CD4-positive, alpha-beta T cell treated with Interleukin-15 for 1 hour (primary cell): ENCODE data around the gene CNTFR.

ENCODE experiments used
- DNase-seq: peaks from one replicate; pipeline ENCODE4 v3.0.0-alpha.2; 2020

CNTFR gene

DNA sequence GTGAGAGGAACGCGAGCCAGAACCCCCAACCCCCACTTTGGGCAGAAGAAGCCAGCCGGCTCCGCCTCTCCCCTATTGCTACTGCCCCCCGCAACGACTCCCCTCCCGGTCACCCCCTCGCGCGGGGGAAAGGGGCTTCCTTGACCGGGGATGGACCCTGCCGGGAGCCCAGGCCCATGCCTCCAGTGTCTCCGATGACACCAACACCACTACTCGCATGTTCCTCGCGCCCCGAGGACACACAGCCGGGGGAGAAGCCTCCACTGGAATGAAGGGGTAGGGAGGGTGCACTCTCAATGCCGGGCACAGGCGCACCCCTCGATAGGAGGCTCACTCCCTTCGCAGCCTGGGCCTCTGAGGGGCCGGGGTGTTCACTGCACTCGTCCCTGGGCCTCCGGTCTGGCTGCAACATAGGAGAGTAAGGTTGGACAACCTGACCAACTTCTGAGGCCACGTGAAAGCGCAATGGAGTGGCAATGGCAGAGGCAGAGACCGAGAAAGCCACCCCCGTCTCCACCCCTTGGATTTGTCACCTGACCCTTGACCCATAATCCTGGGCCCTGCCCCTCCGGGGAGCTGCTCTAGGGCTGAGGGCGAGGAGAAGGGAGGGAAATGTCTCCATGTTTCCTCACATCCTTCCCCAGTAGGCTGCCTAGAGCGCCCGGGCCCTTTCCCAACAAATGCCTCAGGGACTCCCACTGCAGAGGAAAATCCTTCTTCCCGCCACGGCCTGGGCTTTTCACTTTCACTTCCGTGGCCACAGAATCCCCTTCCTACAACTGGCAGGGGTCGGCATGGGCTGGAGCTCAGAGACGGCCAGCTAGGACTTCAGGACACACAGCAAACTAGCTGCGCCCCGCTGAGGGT lies 1.1 kb upstream of the CNTFR start:
- DNase-seq, result no peak

DNA sequence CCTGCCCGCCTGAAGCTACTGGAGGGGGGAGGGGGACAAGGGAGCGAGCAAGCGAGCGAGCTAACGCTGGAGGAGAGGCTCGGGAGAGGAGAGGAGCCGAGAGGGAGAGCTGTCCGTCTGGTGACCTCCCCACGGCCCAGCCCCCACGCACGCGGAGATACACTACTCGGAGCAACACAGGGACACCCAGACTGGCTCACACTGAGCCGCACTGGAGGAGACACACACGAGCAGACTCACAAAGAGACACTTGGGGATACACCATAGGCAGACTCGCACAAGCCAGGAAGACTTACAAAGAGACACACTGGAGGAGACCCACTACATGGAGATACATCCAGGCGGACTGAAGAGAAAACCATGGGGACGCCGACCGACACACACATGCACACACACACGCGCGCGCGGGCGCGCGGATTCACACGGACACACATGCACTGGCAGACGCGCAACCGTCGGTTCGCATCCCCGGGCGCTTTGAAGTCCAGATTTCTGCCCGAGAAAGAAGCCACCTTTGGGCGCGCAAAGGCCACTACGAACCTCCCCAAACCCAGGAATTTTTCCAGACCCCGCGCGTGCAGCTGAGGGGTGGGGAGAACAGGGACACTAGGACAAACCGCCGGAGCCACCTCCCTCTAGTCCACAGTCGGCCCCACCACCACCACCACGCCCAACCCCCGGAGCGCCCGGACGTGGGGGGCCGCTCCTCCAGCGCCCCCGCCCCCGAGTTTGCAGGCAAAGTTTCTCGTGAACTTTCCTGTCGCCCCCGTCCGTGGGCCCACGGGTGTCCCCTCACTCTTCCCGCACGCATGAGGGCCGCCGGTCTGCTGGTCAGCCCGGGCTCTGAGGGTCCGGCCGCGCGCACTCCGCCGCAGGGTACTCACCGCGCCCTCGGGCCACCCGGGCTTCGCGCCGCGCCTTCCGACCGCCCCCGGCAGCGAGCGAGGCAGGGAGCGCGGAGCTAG lies 571 bp downstream of the CNTFR start:
- no peak for DNase-seq

DNA sequence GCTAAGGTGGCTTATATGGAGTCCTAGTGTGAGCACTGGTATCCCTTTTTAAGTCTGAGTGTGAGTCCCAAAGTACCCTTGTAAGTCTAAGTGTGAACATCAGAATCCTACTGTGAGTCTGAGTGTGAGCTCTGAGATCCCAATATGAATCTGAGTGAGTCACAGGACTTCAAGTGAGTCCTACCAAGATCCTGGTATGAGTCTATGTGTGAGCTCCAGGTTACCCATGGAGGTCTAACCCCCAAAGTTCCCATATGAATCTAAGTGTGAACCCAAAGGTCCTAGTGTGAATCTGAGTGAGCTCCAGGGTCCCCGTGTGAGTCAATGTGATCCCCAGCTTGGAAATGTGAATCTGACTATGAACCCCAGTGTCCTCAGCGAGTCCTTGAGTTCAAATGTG lies 2.3 kb downstream of the CNTFR start:
- no peak for DNase-seq

DNA sequence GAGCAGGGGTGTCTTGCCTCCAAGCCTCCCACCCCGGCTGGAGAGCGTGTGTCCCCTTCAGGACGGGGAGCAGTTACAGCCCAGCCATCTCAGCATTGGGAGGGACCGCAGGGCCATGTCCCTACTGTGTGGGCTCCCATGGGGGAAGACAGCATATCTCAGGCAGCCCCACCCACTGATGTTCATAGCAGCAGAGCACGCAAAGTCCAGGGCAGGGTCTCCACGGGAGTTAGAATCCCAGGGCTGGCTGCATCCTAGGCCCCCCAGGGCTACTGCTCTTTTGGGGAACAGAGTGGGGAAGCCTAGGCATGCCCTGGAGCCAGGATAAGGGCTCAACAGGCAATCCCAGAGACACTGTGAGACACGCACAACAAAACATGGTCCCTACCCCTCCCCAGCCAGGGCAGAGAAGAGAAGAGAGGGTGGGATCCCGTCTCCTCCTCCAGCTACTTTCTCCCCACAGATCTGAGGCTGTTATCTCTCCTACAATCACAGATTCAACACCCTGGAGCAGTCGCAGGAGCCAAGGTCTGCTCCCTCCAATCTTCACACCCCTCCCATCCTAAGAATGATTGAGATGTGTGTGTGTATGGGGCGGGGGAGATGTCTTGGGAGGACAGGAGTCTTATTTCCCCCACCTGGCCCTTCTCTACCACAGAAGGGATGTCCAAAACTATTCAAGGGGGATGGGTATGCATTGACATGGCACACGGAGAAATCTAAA lies 3.4 kb downstream of the CNTFR start:
- no peak for DNase-seq

DNA sequence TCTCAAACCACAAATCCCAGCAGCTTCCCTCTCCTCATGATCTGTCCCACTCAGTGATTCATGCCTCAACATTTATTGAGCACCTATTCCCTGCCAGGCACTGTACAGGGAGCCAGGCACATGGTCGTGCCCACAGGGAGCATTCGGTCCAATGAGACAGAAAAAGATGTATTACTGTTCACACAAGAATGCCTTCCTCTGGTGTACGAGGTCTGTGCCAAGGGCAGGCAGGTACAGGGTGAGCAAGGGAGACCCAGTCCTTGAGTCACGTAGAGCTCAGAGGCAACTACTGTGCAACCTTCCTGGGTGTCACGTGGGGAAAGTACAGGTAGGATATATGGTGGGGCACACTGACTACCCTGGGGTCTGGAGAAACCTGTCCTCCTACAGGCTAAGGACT lies 4.6 kb downstream of the CNTFR start:
- no peak for DNase-seq

DNA sequence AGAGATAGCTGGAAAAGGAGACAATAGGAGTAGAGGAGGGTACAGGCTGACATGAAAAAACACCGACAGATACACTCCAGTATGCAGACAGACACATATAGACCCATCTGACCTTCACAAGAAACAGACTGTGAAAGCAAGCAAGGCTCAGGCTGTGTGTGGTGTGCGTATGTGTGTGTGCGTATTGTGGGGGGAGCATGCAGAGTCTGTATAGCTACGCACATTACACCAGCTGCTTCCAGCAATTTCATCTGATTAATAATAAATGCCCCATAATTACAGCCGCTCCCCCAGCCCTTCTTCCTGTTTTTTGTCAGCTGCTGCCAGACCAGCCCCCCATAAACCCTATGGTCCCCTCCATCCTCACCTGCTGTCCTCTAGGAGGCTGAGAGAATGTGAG lies 6.7 kb downstream of the CNTFR start:
- no peak for DNase-seq

DNA sequence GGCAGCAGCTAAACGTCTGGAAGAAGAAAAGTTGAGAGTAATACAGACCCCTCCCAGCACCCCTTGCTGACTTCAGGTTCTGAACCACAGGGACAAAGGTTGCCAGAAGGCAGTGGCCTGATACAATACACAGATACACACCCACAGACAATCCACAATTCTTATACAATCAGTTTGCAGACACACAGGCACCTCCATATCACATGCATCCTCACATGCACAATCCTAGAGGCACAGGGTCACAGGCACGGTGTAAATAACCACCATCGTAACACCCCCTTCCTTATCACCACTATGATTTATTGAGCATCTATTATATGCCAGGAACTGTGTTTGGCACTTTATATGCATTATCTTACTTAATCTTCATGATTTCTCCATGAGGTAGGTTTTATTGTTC lies 8.2 kb downstream of the CNTFR start:
- no peak for DNase-seq

DNA sequence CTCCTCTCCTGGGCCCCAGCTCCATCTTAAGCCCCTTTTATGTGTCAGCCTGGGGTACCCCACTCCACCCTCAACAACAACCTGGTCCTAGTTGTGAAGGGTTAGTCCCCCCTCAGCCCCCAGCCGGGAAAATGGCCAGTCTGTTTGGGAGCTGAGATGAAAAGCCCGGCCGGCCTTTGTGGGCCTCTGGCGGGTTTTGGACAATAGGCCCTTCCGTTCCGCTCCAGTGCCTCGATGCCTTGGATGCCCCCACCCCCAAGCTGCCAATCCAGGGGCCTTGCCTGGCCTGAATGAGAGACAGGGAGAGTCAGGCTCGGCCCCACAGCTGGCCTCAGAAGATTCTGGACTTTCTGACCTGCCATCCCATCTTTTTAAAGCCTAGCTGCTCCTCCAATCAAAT lies 9.2 kb downstream of the CNTFR start:
- no peak for DNase-seq

DNA sequence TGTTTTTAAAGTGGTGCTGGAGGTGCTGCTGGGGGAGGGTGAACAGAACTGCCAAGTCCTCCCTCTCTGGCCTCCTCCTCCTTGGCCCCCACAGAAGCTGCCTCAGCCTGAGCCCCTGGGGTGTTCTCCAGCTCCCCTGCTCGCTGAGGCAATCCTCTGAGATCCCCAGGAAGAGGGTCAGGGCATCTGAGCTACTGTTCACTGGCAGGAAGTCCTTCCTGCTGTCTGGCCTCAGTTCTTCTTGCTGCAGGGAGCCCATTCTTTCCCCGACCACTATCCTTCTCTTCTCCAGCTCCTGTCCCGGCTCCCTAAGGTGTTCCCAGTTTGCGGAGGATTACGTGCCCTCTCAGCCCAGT lies 9.7 kb downstream of the CNTFR start:
- DNase-seq, result no peak

DNA sequence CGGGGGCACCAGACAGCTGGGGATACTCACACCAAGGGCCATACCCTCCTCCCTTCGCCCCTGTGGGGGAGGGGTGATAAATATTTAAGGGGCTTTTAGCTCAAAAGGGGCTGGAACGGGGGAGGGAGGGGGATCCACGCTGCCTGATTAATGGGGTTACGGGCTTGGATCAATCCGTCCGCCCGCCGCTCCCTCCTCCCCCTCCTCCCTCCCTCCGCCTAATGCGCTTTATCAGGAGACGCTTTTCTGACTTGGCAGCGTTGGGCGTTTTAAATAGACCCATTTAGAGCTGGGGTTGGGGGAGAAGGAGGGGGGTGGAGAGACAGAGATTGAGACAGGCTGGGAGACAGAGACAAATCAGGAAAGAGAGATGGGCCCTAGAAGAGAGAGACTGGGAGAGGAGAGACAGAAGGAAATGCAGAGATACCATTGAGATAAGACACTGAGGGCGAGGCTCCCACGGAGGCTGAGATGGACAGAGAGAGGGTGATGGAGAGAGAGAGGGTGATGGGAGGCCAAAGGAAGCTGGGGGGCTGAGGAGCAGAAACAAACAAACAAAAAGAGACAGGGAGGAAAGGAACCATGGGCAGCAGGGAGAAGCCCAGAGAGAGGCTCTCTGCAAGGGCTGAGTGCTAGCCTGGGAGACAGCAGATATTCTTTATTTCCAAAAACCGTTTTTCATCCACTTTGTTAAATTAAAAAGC lies 10.3 kb downstream of the CNTFR start:
- DNase-seq, result no peak

DNA sequence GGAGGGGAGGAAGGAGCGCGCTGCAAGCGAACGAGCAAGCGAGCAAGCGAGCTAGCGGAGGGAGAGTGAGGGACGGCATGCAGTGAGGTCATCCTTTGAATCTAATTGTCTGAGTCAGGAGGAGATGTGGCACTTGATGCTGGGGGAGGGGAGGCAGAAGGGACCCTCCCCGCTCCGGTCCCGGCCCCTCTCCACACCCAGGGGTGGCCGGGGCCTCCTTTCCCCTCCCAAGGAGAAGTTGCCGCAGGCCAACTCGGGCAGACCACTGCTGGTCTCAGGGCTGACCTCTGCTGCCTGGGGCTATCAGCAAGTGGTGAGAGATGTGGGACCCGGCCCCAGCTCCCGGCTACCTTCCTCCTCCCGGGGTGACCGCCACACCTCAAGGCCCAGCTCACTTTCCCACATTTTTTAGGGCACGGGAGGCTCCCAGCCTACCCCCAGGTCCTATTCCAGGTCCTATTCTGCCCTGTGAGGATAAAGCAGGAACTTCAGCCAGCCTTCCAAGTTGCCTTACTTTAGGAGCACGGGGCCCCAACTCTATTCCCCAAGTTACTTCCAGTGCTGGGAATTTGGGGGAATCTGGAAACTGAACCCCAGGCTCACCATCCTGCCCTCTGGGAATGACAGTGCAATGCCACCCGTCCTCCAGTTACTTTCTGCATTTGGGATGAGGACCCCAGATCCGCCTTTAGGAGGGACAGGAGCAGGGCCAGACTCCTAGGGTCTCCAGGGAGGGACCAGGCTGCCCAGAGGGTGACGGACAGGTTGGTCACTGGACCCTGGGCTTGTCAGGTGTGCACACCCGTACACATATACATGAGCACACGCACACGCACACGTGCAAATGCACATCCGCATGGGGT lies 11.1 kb downstream of the CNTFR start:
- no peak for DNase-seq

DNA sequence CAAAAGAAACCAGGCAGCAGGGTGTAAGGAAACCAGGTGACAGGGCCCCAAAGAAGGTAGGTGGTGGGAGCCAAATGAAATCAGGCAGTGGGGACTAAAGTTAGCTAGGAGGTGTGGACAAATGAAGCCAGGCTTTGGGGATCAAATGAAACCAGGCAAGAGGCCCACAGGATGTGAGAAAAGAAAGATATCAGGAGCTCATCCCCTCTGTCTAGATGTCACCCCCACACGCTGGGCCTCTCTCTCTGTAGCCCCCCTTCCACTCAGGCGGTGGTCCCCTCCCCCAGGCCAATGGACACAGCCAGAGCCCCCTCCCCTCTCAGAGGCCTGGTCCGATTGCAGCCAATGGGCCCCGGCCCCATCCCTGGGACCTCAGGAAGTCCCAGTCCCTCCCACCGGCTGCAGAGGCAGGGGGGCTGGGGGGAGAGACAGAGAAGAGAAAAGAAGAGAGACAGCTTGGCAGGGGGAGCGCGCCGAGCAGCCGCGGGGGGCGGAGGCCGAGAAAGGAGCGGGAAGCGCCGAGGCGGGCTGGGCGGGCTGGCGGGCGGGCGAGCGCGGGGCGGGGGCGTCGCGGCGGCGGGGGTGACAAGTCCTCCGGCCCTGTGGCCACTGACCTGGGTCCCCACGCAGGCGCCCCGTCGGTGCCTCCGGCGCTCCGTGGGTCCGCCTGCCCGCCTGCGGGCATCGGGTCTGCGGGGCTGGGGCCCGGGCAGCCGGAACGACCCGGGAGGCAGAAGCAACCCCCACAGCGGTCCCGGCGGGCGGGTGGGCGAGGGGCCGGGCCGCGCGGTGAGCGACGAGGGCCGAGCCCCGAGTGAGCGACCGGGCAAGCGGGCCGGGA lies 11.9 kb downstream of the CNTFR start:
- DNase-seq, result no peak

DNA sequence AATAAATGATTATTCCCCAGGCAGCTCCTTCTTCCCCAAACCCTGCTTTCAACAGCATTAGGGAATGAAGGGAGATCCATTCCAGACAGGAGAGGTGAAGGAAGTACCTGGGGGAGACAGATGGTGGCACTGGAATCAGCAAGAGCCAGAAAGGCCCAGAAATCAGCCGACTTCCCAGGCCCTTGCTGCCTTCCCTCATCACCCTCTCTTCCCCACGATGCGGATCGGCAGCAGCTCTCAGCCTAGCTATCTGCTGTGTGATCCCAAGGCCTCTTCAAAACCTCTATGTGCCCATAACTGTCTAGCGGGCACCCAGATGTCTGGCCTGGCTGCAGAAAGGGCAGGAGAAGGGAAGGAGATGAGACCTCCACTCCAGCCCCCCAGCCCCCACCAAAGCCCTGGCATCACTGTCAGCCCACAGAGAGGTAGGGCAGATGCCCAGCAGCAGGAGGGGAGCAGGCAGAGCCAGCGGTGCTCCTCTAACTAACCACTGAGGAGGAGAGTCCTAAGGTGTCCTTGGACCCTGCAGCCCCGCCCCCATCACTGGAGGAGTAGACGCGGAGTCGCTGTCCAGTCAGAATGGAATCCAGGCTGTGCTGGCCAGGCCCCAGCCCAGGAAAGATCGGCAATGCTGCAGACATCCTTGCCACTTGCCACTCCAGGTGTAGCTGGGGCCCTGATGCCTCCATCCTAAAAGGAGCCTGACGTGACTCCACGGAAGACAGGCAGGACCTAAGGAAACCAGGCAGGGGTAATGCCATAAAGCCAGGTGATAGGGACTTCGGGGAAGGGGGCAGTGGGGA lies 12.7 kb downstream of the CNTFR start:
- no peak for DNase-seq

DNA sequence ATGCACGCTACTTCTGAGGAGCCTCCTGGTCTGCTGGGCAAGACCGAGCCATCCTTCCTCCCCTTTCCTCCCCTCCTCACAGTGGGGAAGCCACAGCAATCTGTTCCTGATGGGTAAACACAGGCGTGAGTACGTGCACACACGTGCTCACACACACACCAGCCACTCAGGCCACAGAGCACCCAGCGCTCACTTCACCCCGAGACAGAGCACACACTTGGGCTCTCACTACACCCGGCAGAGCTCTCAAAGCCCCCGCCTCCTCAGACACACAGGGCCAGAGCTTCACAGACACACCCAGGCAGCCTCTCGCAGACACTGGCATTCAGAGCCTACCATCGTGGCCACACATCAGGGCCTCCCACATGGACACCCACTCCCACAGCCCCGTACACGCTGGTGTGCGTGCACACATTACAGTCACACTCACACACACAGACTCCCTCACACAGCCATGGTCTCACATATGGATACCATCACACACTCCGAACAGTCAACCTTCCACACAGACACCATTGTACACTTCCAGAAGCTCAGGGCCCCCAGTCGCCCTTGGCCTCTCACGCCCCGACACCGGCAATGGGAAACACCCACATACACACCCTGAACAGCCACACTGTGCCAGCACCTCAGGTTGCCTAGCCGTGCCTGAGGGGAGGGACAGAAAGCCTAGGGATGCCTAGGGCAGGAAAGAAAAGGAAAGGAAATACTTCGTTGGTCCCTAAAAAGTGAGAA lies 13.5 kb downstream of the CNTFR start:
- no peak for DNase-seq

DNA sequence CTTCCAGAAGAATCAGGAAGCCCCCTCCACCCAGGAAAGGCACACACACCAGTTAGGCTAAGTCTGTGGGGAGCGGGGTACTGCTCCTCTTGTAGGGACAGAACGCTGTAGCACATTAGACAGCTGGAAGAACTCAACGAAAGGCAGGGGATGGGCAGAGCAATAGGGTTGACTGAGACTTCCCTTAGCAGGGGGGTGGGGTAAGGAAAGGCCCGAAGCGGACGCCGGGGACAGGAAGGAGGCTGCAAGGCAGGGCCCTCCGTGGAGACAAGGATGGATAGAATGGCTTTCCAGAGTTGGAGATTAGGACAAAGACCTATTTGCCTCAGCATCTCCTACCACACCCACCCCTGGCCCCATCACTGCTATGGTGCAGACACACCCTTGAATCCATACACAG lies 14.3 kb downstream of the CNTFR start:
- DNase-seq, result no peak

DNA sequence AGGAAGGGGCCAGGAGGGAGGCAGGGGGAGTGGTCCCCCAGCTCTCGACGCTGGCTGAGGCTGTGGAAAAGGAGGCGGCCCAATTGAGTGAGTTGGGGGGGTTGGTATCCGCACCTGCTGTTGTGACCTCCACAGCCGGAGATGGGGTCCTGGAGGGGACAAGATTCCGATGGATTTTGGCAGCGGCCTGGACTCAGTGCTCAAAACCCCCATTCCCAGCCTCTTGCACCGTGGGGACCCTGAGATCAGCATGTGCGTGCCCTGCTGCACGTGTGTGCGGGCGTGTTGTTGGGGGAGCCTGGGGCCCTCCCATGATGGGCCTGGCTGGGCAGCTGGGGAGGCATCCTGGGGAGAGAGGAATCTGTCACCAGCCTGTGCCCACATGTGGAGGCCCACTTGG lies 15.0 kb downstream of the CNTFR start:
- DNase-seq, result no peak

DNA sequence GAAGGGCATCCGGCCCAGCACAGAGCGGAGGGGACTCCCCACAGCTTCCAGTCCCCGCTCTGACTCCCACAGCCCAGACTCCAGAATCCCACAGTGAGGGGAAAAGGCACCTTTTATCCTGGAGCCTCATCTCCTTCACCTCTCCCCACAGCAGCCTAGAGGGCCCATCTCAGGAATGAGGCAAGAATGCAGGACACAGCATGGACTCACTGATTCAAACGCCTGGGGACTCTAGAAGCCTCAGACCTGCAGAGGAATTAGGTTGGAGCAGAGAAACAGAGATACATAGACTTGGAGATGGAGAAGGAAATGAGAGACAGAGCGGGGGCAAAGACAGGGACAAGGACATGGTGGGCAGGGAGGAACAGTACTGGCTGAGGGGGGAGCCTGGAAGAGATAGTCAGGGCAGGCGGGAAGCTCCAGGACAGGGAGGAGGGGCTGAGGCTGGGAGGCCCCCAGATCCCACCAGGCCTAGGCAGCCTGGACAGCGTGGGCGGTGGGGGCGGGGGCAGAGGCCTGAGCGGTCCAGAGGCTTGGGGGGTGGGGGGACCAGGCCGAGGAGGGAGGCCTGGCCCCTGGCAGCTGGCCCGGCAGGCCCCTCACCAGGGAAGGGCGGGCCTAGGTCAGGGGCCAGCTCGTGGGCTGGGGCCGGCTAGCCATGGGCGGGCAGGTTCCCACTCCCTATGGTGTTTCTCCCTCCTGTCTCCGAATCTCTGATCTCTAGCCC lies 15.8 kb downstream of the CNTFR start:
- DNase-seq, result no peak

DNA sequence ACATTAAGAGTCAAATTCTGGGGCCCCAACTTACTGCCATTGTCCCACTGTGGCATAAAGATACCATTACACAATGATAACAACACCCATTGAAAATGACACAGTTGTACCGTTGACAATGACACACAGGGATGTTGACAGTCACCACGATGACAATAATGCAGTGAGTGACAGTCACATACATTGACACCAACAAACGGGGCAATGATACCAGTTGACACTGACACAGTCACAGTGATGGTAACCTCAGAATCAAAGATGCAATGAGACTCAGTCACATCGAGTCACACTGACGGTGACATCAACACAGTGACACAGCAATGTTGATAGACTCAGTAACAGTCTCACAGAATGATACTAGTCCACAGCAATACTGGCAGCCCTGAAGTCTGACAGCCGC lies 16.9 kb downstream of the CNTFR start:
- no peak for DNase-seq
